ENCODE results near the gene WAC. TPM values are rescaled to one million over a fixed set of nuclear protein-coding genes. Genes with fewer than 3 reads are reported as not detected.

The WAC gene
- total and polyA plus RNA-seq, 10 of the 15 experiments (the other 5 are each of a cell fraction or from before 2014, with no cell fraction given): 26.5 to 131 (median 69.4) TPM

- FAIRE-seq (no peak), ATAC-seq (no peak), DNase-seq (ENCODE audit: low read depth, low spot score) (no peak)
- Histone ChIP-seq H4K20me1 (ENCODE audit: control insufficient read depth, insufficient read depth) (no peaks in the 10 kb centered on the region), H2AFZ (ENCODE audit: control insufficient read depth, low read depth, low read length) (no peak overlapping the region), H3K36me3 (ENCODE audit: control insufficient read depth in 2 of 2, insufficient read depth in 2 of 2, low read length in 1 of 2) (no peaks in the 10 kb centered on the region), H3K9me3 (replicated peaks; ENCODE audit: control insufficient read depth, insufficient read depth, low read length) (no peaks in the 10 kb centered on the region), H3K4me2 (ENCODE audit: control insufficient read depth, insufficient read depth) (no peak overlapping the region), H3K27me3 (replicated peaks in 1 of 2; ENCODE audit: control insufficient read depth in 2 of 2, insufficient read depth in 2 of 2, low read length in 1 of 2) (no peaks in the 10 kb centered on the region; a peak in 1 of 4 replicates), H3K4me3 (no peak overlapping the region), H3K79me2 (ENCODE audit: control insufficient read depth, insufficient read depth, low read length) (no peaks in the 10 kb centered on the region), H3K27ac (ENCODE audit: control insufficient read depth, insufficient read depth) (no peak overlapping the region), H3K4me1 (ENCODE audit: control insufficient read depth, insufficient read depth, low read length) (no peaks in the 10 kb centered on the region), H3K9ac (ENCODE audit: control insufficient read depth, insufficient read depth, low read length) (no peak overlapping the region)
- intact Hi-C loops (cut with micrococcal nuclease; ENCODE audit: unreplicated experiment) (no loop called here), in situ Hi-C loops (cut with MboI) (no loop called here)
- TF ChIP-seq IRF3 (IDR thresholded peaks at IDR 0.05): no peak
- TF ChIP-seq SP1 (IDR thresholded peaks at IDR 0.05; ENCODE audit: low read depth, low read length): no peak
- TF ChIP-seq CBX5 (IDR thresholded peaks at IDR 0.05; ENCODE audit: low read depth): no peak
- no peak for TF ChIP-seq EZH2 (IDR thresholded peaks at IDR 0.05; ENCODE audit: borderline replicate concordance, control insufficient read depth, low read depth, low read length)
- TF ChIP-seq KDM1A (IDR thresholded peaks at IDR 0.05; ENCODE audit: borderline replicate concordance): no peak
- WGBS (ENCODE audit: insufficient coverage, insufficient replicate concordance, low lambda C conversion rate, missing lambda C conversion rate): 69% methylated on average over 3 of the region's 3 CpGs
- POLR2A ChIA-PET: no interaction called here
- RAD21 ChIA-PET (ENCODE audit: unreplicated experiment): no interaction called here
- no TSS peak for BruUV-seq (replicated peaks)
- CTCF ChIA-PET: no interaction called here
- SMC1A ChIA-PET (ENCODE audit: uncharacterized antibody, unreplicated experiment): no interaction called here
These were observed 29.8 kb upstream of the WAC start for GRCh38 chr10:28503114-28503513.

GRCh38 chr10:28505359-28505959 lies 27.5 kb upstream of the WAC start:
- no peaks in the 10 kb centered on the region for H3K9me3 ChIP-seq (replicated peaks; ENCODE audit: control insufficient read depth, insufficient read depth, low read length)
- H3K4me3 ChIP-seq: no peak overlapping the region
- H3K79me2 ChIP-seq (ENCODE audit: control insufficient read depth, insufficient read depth, low read length): no peaks in the 10 kb centered on the region
- ChIA-PET RAD21 (ENCODE audit: unreplicated experiment) (no interaction called here), POLR2A (no interaction called here), SMC1A (ENCODE audit: uncharacterized antibody, unreplicated experiment) (no interaction called here), CTCF (no interaction called here)
- H2AFZ ChIP-seq (ENCODE audit: control insufficient read depth, low read depth, low read length): no peak overlapping the region
- BruUV-seq (replicated peaks): no TSS peak
- DNase-seq (ENCODE audit: low read depth, low spot score) (no peak), ATAC-seq (no peak), FAIRE-seq (peak; percentile 7)
- no peak overlapping the region for H3K27ac ChIP-seq (ENCODE audit: control insufficient read depth, insufficient read depth)
- no peaks in the 10 kb centered on the region for H3K36me3 ChIP-seq (ENCODE audit: control insufficient read depth in 2 of 2, insufficient read depth in 2 of 2, low read length in 1 of 2)
- H3K4me1 ChIP-seq (ENCODE audit: control insufficient read depth, insufficient read depth, low read length): no peaks in the 10 kb centered on the region
- no peaks in the 10 kb centered on the region for H4K20me1 ChIP-seq (ENCODE audit: control insufficient read depth, insufficient read depth)
- H3K27me3 ChIP-seq (replicated peaks in 1 of 2; ENCODE audit: control insufficient read depth in 2 of 2, insufficient read depth in 2 of 2, low read length in 1 of 2): no peaks in the 10 kb centered on the region
- WGBS (ENCODE audit: insufficient coverage, insufficient replicate concordance, low lambda C conversion rate, missing lambda C conversion rate): 44% methylated on average over 4 of the region's 4 CpGs
- no peak overlapping the region for H3K4me2 ChIP-seq (ENCODE audit: control insufficient read depth, insufficient read depth)
- in situ Hi-C loops (cut with MboI): no loop called here
- intact Hi-C loops (cut with micrococcal nuclease; ENCODE audit: unreplicated experiment): no loop called here
- no peak overlapping the region for H3K9ac ChIP-seq (ENCODE audit: control insufficient read depth, insufficient read depth, low read length)
- no peak for TF ChIP-seq NR2C1 (IDR thresholded peaks at IDR 0.05)
- TF ChIP-seq SMARCA5 (IDR thresholded peaks at IDR 0.05): no peak
- TF ChIP-seq FOXK2 (IDR thresholded peaks at IDR 0.05): no peak
- TF ChIP-seq NFYA (IDR thresholded peaks at IDR 0.05; ENCODE audit: borderline replicate concordance, low read depth, low read length): no peak
- TF ChIP-seq LARP7 (IDR thresholded peaks at IDR 0.05): no peak
- no peak for TF ChIP-seq ZNF687 (IDR thresholded peaks at IDR 0.05)
- TF ChIP-seq IRF3 (IDR thresholded peaks at IDR 0.05): no peak
- TF ChIP-seq MYC (IDR thresholded peaks at IDR 0.05; ENCODE audit: insufficient read depth, insufficient read length, insufficient replicate concordance, low read length, severe bottlenecking): no peak
